Nephron (organoid): ENCODE data around the gene FOXD2.

Experiments
- H3K27ac Mint-ChIP-seq, 3 experiments: 2 replicates each; pipeline ENCODE4 v1.8.0; 2020; ENCODE audit warnings: mixed read lengths in 3 of 3, mild to moderate bottlenecking in 2 of 3, moderate library complexity in 1 of 3
- H3K27me3 Mint-ChIP-seq: 2 replicates; pipeline ENCODE4 v1.8.0; 2021; ENCODE audit warnings: low read depth, mild to moderate bottlenecking, moderate library complexity, mixed read lengths
- H3K36me3 Mint-ChIP-seq: 2 replicates; pipeline ENCODE4 v1.8.0; 2020; ENCODE audit warnings: low read depth, mixed read lengths
- H3K4me1 Mint-ChIP-seq: 2 replicates; pipeline ENCODE4 v1.8.0; 2020; ENCODE audit warnings: mixed read lengths
- H3K4me3 Mint-ChIP-seq, 3 experiments: 2 replicates each; pipeline ENCODE4 v1.8.0; 2020; ENCODE audit warnings: mild to moderate bottlenecking in 3 of 3, mixed read lengths in 3 of 3, moderate library complexity in 2 of 3
- H3K9me3 Mint-ChIP-seq: 2 replicates; pipeline ENCODE4 v1.8.0; 2020; ENCODE audit warnings: mixed read lengths
- CTCF ChIP-seq, 3 experiments: fragments of 200-600 bp; sonication (generic); IDR thresholded peaks; one replicate each; pipeline ENCODE4 v1.5.0; 2021; ENCODE audit warnings: antibody characterized with exemption in 3 of 3; ENCODE audit not compliant: unreplicated experiment in 3 of 3

FOXD2 gene

GRCh38 chr1:47481936-47482335 lies 44.1 kb downstream of the FOXD2 start:
- Mint-ChIP-seq H3K9me3 (peaks cover 2% of the 10 kb centered on the region), H3K36me3 (no peaks in the 10 kb centered on the region)

GRCh38 chr1:47482786-47483185 lies 44.9 kb downstream of the FOXD2 start:
- H3K27ac Mint-ChIP-seq: peak overlapping the region in 1 of 3 experiments; percentile 7
- no peak for TF ChIP-seq CTCF (IDR thresholded peaks at IDR 0.05; ENCODE audit: unreplicated experiment in 3 of 3)
- peaks cover 23% of the 10 kb centered on the region for H3K27me3 Mint-ChIP-seq
- H3K4me3 Mint-ChIP-seq: no peak overlapping the region
- no peaks in the 10 kb centered on the region for H3K9me3 Mint-ChIP-seq
- peaks cover 17% of the 10 kb centered on the region for H3K4me1 Mint-ChIP-seq
- no peaks in the 10 kb centered on the region for H3K36me3 Mint-ChIP-seq

More at GRCh38 chr1:47481936-47482335, 44.1 kb downstream of the FOXD2 start:
- Mint-ChIP-seq H3K4me1 (peaks cover 17% of the 10 kb centered on the region), H3K27me3 (peaks cover 23% of the 10 kb centered on the region), H3K4me3 (no peak overlapping the region), H3K27ac (no peak overlapping the region)
- no peak for TF ChIP-seq CTCF (IDR thresholded peaks at IDR 0.05; ENCODE audit: unreplicated experiment in 3 of 3)

GRCh38 chr1:47483651-47484050 lies 45.8 kb downstream of the FOXD2 start:
- no peak for TF ChIP-seq CTCF (IDR thresholded peaks at IDR 0.05; ENCODE audit: unreplicated experiment in 3 of 3)
- Mint-ChIP-seq H3K27me3 (peaks cover 23% of the 10 kb centered on the region), H3K9me3 (no peaks in the 10 kb centered on the region), H3K4me1 (peaks cover 9% of the 10 kb centered on the region), H3K4me3 (no peak overlapping the region), H3K36me3 (no peaks in the 10 kb centered on the region), H3K27ac (no peak overlapping the region)

- no peak overlapping the region for H3K27ac Mint-ChIP-seq
- no peaks in the 10 kb centered on the region for H3K36me3 Mint-ChIP-seq
- no peaks in the 10 kb centered on the region for H3K9me3 Mint-ChIP-seq
- peaks cover 28% of the 10 kb centered on the region for H3K27me3 Mint-ChIP-seq
- H3K4me1 Mint-ChIP-seq: peaks cover 9% of the 10 kb centered on the region
- no peak overlapping the region for H3K4me3 Mint-ChIP-seq
- no peak for TF ChIP-seq CTCF (IDR thresholded peaks at IDR 0.05; ENCODE audit: unreplicated experiment in 3 of 3)
These were observed 48.0 kb downstream of the FOXD2 start for GRCh38 chr1:47485817-47486216.

- Mint-ChIP-seq H3K27me3 (peaks cover 31% of the 10 kb centered on the region), H3K9me3 (no peaks in the 10 kb centered on the region), H3K27ac (no peak overlapping the region), H3K4me1 (peaks cover 9% of the 10 kb centered on the region), H3K4me3 (no peak overlapping the region), H3K36me3 (no peaks in the 10 kb centered on the region)
- TF ChIP-seq CTCF (IDR thresholded peaks at IDR 0.05; ENCODE audit: unreplicated experiment in 3 of 3): no peak
These were observed 49.5 kb downstream of the FOXD2 start for GRCh38 chr1:47487332-47487731.

GRCh38 chr1:47487850-47488450 lies 50.1 kb downstream of the FOXD2 start:
- no peak overlapping the region for H3K4me3 Mint-ChIP-seq
- peaks cover 27% of the 10 kb centered on the region for H3K27me3 Mint-ChIP-seq
- H3K27ac Mint-ChIP-seq: no peak overlapping the region
- no peak for TF ChIP-seq CTCF (IDR thresholded peaks at IDR 0.05; ENCODE audit: unreplicated experiment in 3 of 3)
- H3K36me3 Mint-ChIP-seq: no peaks in the 10 kb centered on the region
- H3K9me3 Mint-ChIP-seq: no peaks in the 10 kb centered on the region
- peaks cover 9% of the 10 kb centered on the region for H3K4me1 Mint-ChIP-seq
